H1 (cell line): ENCODE measurements around the gene ZNF837. TPM values are rescaled to one million over a fixed set of nuclear protein-coding genes. Genes with fewer than 3 reads are reported as not detected.

Experiments used
- CTCF ChIA-PET: fragments of 300-600 bp; sonication (Branson Sonifier 250); formaldehyde crosslinking; loops from one replicate; lab custom pipeline; 2021; ENCODE audit not compliant: partially characterized antibody; lab: Charles Lee
- POLR2A ChIA-PET: fragments of 300-600 bp; sonication (Branson Sonifier 250); formaldehyde crosslinking; loops from one replicate; lab custom pipeline; 2021; ENCODE audit warnings: inconsistent platforms; ENCODE audit not compliant: partially characterized antibody; lab: Charles Lee
- DNase-seq, 2 experiments: peaks; one replicate each; pipeline versions ENCODE4 v3.0.0 to v3.0.0-alpha.2; 2010 to 2022; ENCODE audit warnings: low spot score in 2 of 2, low read depth in 1 of 2, mixed read lengths in 1 of 2
- FAIRE-seq: peaks from 2 replicates; lab custom pipeline; 2011; peaks lifted over from hg19 to GRCh38; lab: Jason Lieb, UNC
- H2AFZ ChIP-seq: 2 replicates; pipeline ENCODE4 v1.8.1; 2012; ENCODE audit warnings: low read length, inconsistent platforms
- H2AK5ac ChIP-seq: 2 replicates; pipeline ENCODE4 v1.6.1; 2013; ENCODE audit warnings: low read depth, low read length
- H2BK120ac ChIP-seq: replicated peaks from 2 replicates; pipeline ENCODE3; 2013; ENCODE audit warnings: low read depth, low read length, inconsistent platforms
- H2BK12ac ChIP-seq: 2 replicates; pipeline ENCODE4 v1.6.1; 2013; ENCODE audit warnings: low read depth, low read length
- H2BK15ac ChIP-seq: 2 replicates; pipeline ENCODE4 v1.6.1; 2013; ENCODE audit warnings: low read length
- H2BK20ac ChIP-seq: 2 replicates; pipeline ENCODE4 v1.6.1; 2013; ENCODE audit warnings: low read length
- H2BK5ac ChIP-seq: 2 replicates; pipeline ENCODE4 v1.6.1; 2013; ENCODE audit warnings: low read depth, low read length
- H3K14ac ChIP-seq: 2 replicates; pipeline ENCODE4 v1.6.1; 2013; ENCODE audit warnings: inconsistent platforms; ENCODE audit not compliant: insufficient read length
- H3K18ac ChIP-seq: 2 replicates; pipeline ENCODE4 v1.6.1; 2013; ENCODE audit warnings: low read length; ENCODE audit errors: extremely low read depth
- H3K23ac ChIP-seq: 2 replicates; pipeline ENCODE4 v1.6.1; 2013; ENCODE audit warnings: inconsistent platforms; ENCODE audit not compliant: insufficient read length
- H3K23me2 ChIP-seq: 2 replicates; pipeline ENCODE4 v1.6.1; 2013; ENCODE audit warnings: low read depth, low read length
- H3K27ac ChIP-seq: 2 replicates; pipeline ENCODE4 v1.6.1; 2011; ENCODE audit warnings: low read depth, low read length, inconsistent platforms
- H3K27me3 ChIP-seq, 4 experiments: replicated peaks in 1 of 4; 1 replicate in 1 of 4; 2 replicates in 3 of 4; pipeline versions ENCODE4 v1.6.1 to v1.8.1; 2011 to 2013; ENCODE audit warnings: low read length in 3 of 4, mild to moderate bottlenecking in 3 of 4, inconsistent platforms in 2 of 4, mixed read lengths in 2 of 4, moderate library complexity in 1 of 4; ENCODE audit not compliant: control insufficient read depth in 3 of 4, insufficient read depth in 3 of 4; ENCODE audit errors: extremely low read depth in 1 of 4
- H3K36me3 ChIP-seq, 4 experiments: 2 replicates each; pipeline versions ENCODE4 v1.6.1 to v1.8.1; 2011 to 2013; ENCODE audit warnings: mild to moderate bottlenecking in 4 of 4, low read length in 3 of 4, moderate library complexity in 2 of 4, control low read depth in 1 of 4, inconsistent platforms in 1 of 4; ENCODE audit not compliant: insufficient read depth in 4 of 4, control insufficient read depth in 2 of 4
- H3K4ac ChIP-seq: replicated peaks from 2 replicates; pipeline ENCODE3; 2013; ENCODE audit warnings: low read length, low read depth, mixed read lengths, inconsistent platforms; ENCODE audit not compliant: insufficient read length
- H3K4me1 ChIP-seq, 4 experiments: replicated peaks in 1 of 4; 1 replicate in 1 of 4; 2 replicates in 3 of 4; pipeline versions ENCODE4 v1.6.1 to v1.8.1; 2011 to 2013; ENCODE audit warnings: low read length in 3 of 4, inconsistent platforms in 2 of 4, mixed read lengths in 1 of 4; ENCODE audit not compliant: insufficient read depth in 4 of 4, control insufficient read depth in 3 of 4
- H3K4me2 ChIP-seq, 2 experiments: 2 replicates each; pipeline versions ENCODE4 v1.6.1 to v1.8.1; 2011 to 2013; ENCODE audit warnings: low read depth in 2 of 2, low read length in 2 of 2, control low read depth in 1 of 2, inconsistent platforms in 1 of 2, mild to moderate bottlenecking in 1 of 2; ENCODE audit not compliant: insufficient read depth in 1 of 2
- H3K4me3 ChIP-seq, 4 experiments: fragments of 200-600, 300-600 bp in 1 of 4; sonication (generic), shearing (Covaris generic), sonication (Bioruptor Twin) in 1 of 4; 2 replicates each; pipeline versions ENCODE4 v1.5.1 to v1.8.1; 2011 to 2016; ENCODE audit warnings: low read length in 4 of 4, low read depth in 3 of 4, control low read depth in 2 of 4, inconsistent platforms in 2 of 4, mild to moderate bottlenecking in 2 of 4, mixed read lengths in 1 of 4, moderate library complexity in 1 of 4; ENCODE audit not compliant: insufficient read depth in 2 of 4; ENCODE audit errors: extremely low read depth in 1 of 4
- H3K56ac ChIP-seq: replicated peaks from 2 replicates; pipeline ENCODE3; 2013; ENCODE audit warnings: low read depth, mild to moderate bottlenecking, mixed read lengths, low read length, inconsistent platforms; ENCODE audit not compliant: insufficient read length
- H3K79me1 ChIP-seq: 2 replicates; pipeline ENCODE4 v1.6.1; 2013; ENCODE audit warnings: low read depth, low read length, control low read depth
- H3K79me2 ChIP-seq, 2 experiments: 2 replicates each; pipeline versions ENCODE4 v1.6.1 to v1.8.1; 2012 to 2013; ENCODE audit warnings: low read length in 2 of 2, mild to moderate bottlenecking in 2 of 2, inconsistent platforms in 1 of 2; ENCODE audit not compliant: insufficient read depth in 2 of 2, control insufficient read depth in 1 of 2
- H3K9ac ChIP-seq, 4 experiments: replicated peaks in 1 of 4; 1 replicate in 1 of 4; 2 replicates in 3 of 4; pipeline versions ENCODE4 v1.6.1 to v1.8.1; 2011 to 2013; ENCODE audit warnings: low read depth in 3 of 4, low read length in 3 of 4, control low read depth in 2 of 4, mild to moderate bottlenecking in 2 of 4, moderate library complexity in 2 of 4, inconsistent platforms in 1 of 4; ENCODE audit errors: extremely low read depth in 1 of 4
- H3K9me3 ChIP-seq, 2 experiments: 2 replicates each; pipeline versions ENCODE4 v1.6.1 to v1.8.1; 2012 to 2013; ENCODE audit warnings: mild to moderate bottlenecking in 2 of 2, moderate library complexity in 2 of 2, control low read depth in 1 of 2, inconsistent platforms in 1 of 2, low read depth in 1 of 2, low read length in 1 of 2, mixed read lengths in 1 of 2; ENCODE audit not compliant: insufficient read depth in 2 of 2
- H4K20me1 ChIP-seq, 2 experiments: replicated peaks in 1 of 2; 2 replicates each; pipeline versions ENCODE3 to v1.8.1; 2011 to 2013; ENCODE audit warnings: inconsistent platforms in 2 of 2, low read length in 2 of 2, mild to moderate bottlenecking in 1 of 2; ENCODE audit not compliant: insufficient read depth in 2 of 2, control insufficient read depth in 1 of 2
- H4K5ac ChIP-seq: 2 replicates; pipeline ENCODE4 v1.6.1; 2013; ENCODE audit warnings: low read length, low read depth, mixed read lengths, inconsistent platforms; ENCODE audit not compliant: insufficient read length
- H4K8ac ChIP-seq: 2 replicates; pipeline ENCODE4 v1.8.0; 2013; ENCODE audit warnings: mild to moderate bottlenecking, moderate library complexity, low read length, inconsistent platforms; ENCODE audit not compliant: insufficient read depth; ENCODE audit errors: extremely low read depth
- H4K91ac ChIP-seq: replicated peaks from 2 replicates; pipeline ENCODE3; 2013; ENCODE audit warnings: low read length, mixed read lengths, inconsistent platforms; ENCODE audit not compliant: insufficient read length
- HDAC2 ChIP-seq, 2 experiments: fragments of 300-600 bp in 1 of 2; sonication (generic) in 1 of 2; IDR thresholded peaks; 2 replicates each; pipeline ENCODE4 v1.6.1; 2011 to 2012; ENCODE audit warnings: low read depth in 2 of 2, low read length in 2 of 2, mild to moderate bottlenecking in 2 of 2, moderate library complexity in 2 of 2, borderline replicate concordance in 1 of 2, inconsistent platforms in 1 of 2
- POLR2A ChIP-seq, 2 experiments: IDR thresholded peaks; 1 replicate in 1 of 2; 2 replicates in 1 of 2; pipeline ENCODE4 v1.6.1; 2011; ENCODE audit warnings: low read depth in 2 of 2, low read length in 2 of 2, mild to moderate bottlenecking in 2 of 2; ENCODE audit errors: control extremely low read depth in 1 of 2
- SP2 ChIP-seq: IDR thresholded peaks from 2 replicates; pipeline ENCODE4 v1.6.1; 2012; ENCODE audit warnings: mild to moderate bottlenecking, low read length, inconsistent platforms
- WGBS, 2 experiments: shearing (Covaris generic) in 1 of 2; methylation state at CpG; one replicate each; pipeline versions ENCODE4 v1.1.6 to v1.1.7; 2013 to 2015; ENCODE audit warnings: low lambda C conversion rate in 2 of 2, mixed read lengths in 2 of 2, inconsistent platforms in 1 of 2, low coverage in 1 of 2, missing lambda C conversion rate in 1 of 2; ENCODE audit not compliant: insufficient replicate concordance in 2 of 2, insufficient coverage in 1 of 2, insufficient read length in 1 of 2; ENCODE audit errors: extremely low coverage in 1 of 2, missing lambda C conversion rate in 1 of 2; 5-methylcytosine and 5-hydroxymethylcytosine counted together
- polyA plus RNA-seq, 7 experiments: library from polyadenylated mRNA; depleted of rRNA in 3 of 7; stranded (reverse) in 5 of 7; unstranded in 2 of 7; fragments of >200 nt in 5 of 7; fragments of 200-250 nt in 2 of 7; gene quantifications; 1 replicate in 5 of 7; 2 replicates in 1 of 7; 4 replicates in 1 of 7; pipeline versions ENCODE4 v1.2.1 to v1.2.3, GENCODE V29; 2011 to 2013; ENCODE audit warnings: missing spikeins in 2 of 7, mixed read lengths in 2 of 7
- total RNA-seq: library from RNA; stranded (reverse); fragmentation: NEBNext Ultra II Directional; extraction: Animal tissue kit (Norgen Biotek cat#: 25700); gene quantifications from 2 replicates; pipeline ENCODE4 v1.2.1, GENCODE V29; 2021

The ZNF837 gene
- total and polyA plus RNA-seq, 2 of the 8 experiments (the other 6 are each of a cell fraction or from before 2014, with no cell fraction given), result 1.9 to 3.3 TPM

DNA sequence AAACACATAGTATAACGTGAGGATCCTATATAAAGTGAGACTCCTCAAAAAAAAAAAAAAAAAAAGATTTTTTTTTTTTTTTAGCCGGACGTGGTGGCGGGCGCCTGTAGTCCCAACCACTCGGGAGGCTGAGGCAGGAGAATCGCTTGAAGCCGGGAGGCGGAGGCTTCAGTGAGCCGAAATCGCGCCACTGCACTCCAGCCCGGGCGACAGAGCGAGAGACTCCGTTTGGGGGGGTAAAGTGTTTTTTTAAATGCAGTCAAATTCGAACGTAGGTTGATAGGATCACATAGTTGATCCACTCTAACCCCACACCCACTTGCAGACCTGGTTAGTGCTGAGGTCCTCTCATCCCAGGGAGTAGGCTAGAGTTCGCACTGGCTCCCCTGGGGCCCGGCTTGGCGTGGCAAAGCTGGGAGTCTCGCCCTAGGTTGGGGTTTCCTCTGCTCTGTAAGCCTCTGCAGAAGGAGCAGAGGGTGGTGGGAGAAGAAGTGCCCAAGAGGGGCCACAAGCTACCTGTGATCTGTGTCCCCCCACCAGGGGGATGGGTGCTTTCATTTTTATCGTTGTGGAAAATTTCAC lies 21.1 kb upstream of the ZNF837 start:
- Histone ChIP-seq H4K5ac (no peak overlapping the region), H4K20me1 (peaks cover 0 to 1% of the 10 kb centered on the region in 2 experiments), H3K18ac (no peak overlapping the region), H3K23me2 (peaks cover 5% of the 10 kb centered on the region), H3K4ac (peak overlapping the region; percentile 69), H4K8ac (no peak overlapping the region; the same call in 1 of the 2 replicates), H3K4me2 (peak overlapping the region; percentile 50 to 68), H3K27ac (no peak overlapping the region), H2AFZ (no peak overlapping the region), H3K9me3 (no peaks in the 10 kb centered on the region), H3K36me3 (no peaks in the 10 kb centered on the region), H4K91ac (no peak overlapping the region), H2BK15ac (no peak overlapping the region), H3K56ac (no peak overlapping the region), H2AK5ac (no peak overlapping the region), H3K27me3 (peaks cover under 1 to 16% (median 8%) of the 10 kb centered on the region in 4 experiments; a peak in 6 of 7 replicates), H3K4me3 (peak overlapping the region; percentile 75 to 84 (median 78)), H2BK12ac (0 out of 2 replicates have a peak overlapping the region, but pooled peaks have one; percentile 27), H3K79me1 (no peaks in the 10 kb centered on the region; the same call in 1 of the 2 replicates), H3K9ac (no peak overlapping the region), H3K23ac (no peak overlapping the region), H2BK5ac (no peak overlapping the region), H3K4me1 (peaks cover 0 to 17% (median 9%) of the 10 kb centered on the region in 4 experiments; a peak in 4 of 7 replicates), H2BK20ac (no peak overlapping the region), H3K14ac (no peak overlapping the region), H3K79me2 (no peaks in the 10 kb centered on the region), H2BK120ac (no peak overlapping the region)
- no peak for DNase-seq
- no peak for FAIRE-seq
- 62% methylated on average over 18 of the region's 23 CpGs; no CpG with 5 or more reads in 1 of the 2 experiments for WGBS, 2 experiments
- POLR2A ChIA-PET, result interaction anchor here (0.6 to 1.0 kb wide), 3 partner anchors 12 to 611 kb away, joined by 3 to 5 read pairs (median 3); no protein-coding TSS in a partner anchor
- CTCF ChIA-PET, result no interaction called here
- 0 out of 4 replicates have a peak, but pooled peaks of 1 of the 2 experiments have one; percentile 11 for TF ChIP-seq HDAC2 (IDR thresholded peaks at IDR 0.05; ENCODE audit: borderline replicate concordance in 1 of 2, low read depth in 2 of 2, low read length in 2 of 2)
- no peak for TF ChIP-seq POLR2A (IDR thresholded peaks at IDR 0.05; ENCODE audit: control extremely low read depth in 1 of 2, low read depth in 2 of 2, low read length in 2 of 2)
- no peak for TF ChIP-seq SP2
